ENCODE measurements around the gene TEX26. TPM values are rescaled to one million over a fixed set of nuclear protein-coding genes. Genes with fewer than 3 reads are reported as not detected.

TEX26 gene
- total RNA-seq, 4 donors from 2014 or later = not detected

DNA sequence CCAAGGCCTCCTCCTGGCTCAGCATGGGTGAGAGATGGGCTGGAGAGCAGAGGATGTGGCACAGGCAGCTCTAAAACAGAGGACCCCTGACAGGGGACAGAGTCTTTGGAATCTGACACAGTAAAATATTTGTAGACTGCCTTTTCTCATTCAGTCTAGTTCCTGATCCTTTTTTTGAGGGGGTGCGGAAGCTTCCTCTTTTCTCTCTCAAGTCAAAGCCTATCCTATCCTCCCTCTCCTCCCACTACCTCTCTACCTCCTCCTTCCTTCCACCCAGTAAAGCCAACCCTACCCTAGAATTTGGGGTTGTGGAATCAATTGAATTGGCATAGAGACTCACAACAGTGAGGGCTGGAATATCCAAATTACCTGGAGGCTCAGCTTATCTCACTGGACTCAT lies 82.0 kb downstream of the TEX26 start:
- H3K36me3 ChIP-seq = no peaks in the 10 kb centered on the region
- H3K27ac ChIP-seq = no peak overlapping the region
- intact Hi-C loops (cut with DNase I) = no loop called here
- H3K4me3 ChIP-seq = no peak overlapping the region
- H3K4me1 ChIP-seq = no peaks in the 10 kb centered on the region
- TF ChIP-seq, protein P1, sequence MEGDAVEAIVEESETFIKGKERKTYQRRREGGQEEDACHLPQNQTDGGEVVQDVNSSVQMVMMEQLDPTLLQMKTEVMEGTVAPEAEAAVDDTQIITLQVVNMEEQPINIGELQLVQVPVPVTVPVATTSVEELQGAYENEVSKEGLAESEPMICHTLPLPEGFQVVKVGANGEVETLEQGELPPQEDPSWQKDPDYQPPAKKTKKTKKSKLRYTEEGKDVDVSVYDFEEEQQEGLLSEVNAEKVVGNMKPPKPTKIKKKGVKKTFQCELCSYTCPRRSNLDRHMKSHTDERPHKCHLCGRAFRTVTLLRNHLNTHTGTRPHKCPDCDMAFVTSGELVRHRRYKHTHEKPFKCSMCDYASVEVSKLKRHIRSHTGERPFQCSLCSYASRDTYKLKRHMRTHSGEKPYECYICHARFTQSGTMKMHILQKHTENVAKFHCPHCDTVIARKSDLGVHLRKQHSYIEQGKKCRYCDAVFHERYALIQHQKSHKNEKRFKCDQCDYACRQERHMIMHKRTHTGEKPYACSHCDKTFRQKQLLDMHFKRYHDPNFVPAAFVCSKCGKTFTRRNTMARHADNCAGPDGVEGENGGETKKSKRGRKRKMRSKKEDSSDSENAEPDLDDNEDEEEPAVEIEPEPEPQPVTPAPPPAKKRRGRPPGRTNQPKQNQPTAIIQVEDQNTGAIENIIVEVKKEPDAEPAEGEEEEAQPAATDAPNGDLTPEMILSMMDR (IDR thresholded peaks at IDR 0.05) = no peak
- no peak for TF ChIP-seq POLR2A (IDR thresholded peaks at IDR 0.05)
- WGBS, 2 donors = 92 to 100% methylated on average over 1 of the region's 1 CpG
- no peaks in the 10 kb centered on the region for H3K27me3 ChIP-seq
- DNase-seq = no peak
- H3K9me3 ChIP-seq = no peaks in the 10 kb centered on the region

DNA sequence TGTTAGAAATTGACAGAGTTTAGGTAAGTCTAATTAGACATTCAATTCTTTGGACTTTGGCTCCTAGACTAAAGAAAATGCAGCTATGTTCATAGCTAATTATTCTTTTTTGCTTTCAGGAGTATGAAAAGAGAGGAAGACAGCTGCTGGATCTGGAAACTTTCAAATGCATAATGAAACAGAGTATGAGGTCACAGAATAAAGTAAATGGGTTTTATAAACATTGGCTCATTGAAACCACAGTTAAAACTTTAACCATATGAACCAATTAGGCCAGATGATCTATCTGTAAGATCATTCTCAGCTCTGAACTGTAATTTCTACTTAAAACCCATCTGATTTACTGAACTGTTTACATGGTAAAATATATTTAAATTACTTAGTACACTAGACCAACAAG lies 82.7 kb downstream of the TEX26 start:
- no peaks in the 10 kb centered on the region for H3K36me3 ChIP-seq
- TF ChIP-seq, protein P1 (IDR thresholded peaks at IDR 0.05) = no peak
- TF ChIP-seq POLR2A (IDR thresholded peaks at IDR 0.05) = no peak
- intact Hi-C loops (cut with DNase I) = no loop called here
- H3K4me3 ChIP-seq = no peak overlapping the region
- H3K27ac ChIP-seq = no peak overlapping the region
- no peaks in the 10 kb centered on the region for H3K9me3 ChIP-seq
- no peak for DNase-seq
- no peaks in the 10 kb centered on the region for H3K4me1 ChIP-seq
- H3K27me3 ChIP-seq = no peaks in the 10 kb centered on the region

DNA sequence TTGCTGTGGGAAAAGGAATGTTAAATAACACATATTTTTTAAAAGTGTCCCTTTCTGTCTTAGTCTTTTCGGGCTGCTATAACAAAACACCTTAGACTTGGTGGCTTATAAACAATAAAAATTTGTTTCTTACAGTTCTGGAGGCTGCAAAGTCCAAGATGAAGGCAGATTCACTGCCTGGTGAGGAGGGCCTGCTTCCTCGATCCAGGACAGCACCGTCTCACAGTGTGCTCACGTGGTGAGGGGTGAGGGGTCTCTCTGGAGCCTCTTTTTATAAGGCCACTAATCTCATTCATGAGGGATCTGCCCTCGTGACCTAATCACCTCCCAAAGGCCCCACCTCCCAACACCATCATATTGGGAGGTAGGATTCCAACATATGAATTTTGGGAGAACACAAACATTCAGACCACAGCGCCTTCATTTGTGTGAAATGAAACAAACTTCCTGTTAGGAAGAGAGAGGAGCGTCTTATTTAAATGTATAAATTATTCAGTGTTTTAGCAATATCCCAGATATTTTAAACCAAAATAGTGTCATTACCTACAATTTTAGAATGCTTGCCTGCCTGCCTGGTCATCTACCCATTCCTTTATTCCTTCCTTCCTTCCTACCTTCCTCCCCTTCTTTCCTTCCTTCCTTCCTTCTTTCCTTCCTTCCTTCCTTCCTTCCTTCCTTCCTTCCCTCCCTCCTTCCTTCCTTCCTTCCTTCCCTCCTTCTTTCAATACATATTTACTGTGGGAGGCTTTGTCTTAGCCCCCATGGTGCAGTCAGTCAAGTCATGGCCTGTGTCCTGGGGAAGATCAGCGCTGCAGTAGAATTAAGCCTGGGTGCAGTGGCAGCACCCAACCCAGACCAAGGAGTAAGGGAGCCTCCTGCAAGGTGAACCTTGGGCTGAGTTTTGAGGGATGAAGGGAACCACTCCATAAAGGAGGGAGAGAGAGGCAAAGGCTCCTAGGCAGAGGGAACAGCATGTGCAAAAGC lies 84.2 kb downstream of the TEX26 start:
- TF ChIP-seq POLR2A (IDR thresholded peaks at IDR 0.05) = no peak
- H3K4me1 ChIP-seq = no peaks in the 10 kb centered on the region
- intact Hi-C loops (cut with DNase I) = no loop called here
- H3K4me3 ChIP-seq = no peak overlapping the region
- H3K27ac ChIP-seq = no peak overlapping the region
- no peaks in the 10 kb centered on the region for H3K36me3 ChIP-seq
- H3K9me3 ChIP-seq = no peaks in the 10 kb centered on the region
- peaks cover 0 to 3% (median 0%) of the 10 kb centered on the region in 4 donors for H3K27me3 ChIP-seq
- no peak for DNase-seq
- 78 to 86% methylated on average over 7 to 8 of the region's 8 CpGs for WGBS, 2 donors

DNA sequence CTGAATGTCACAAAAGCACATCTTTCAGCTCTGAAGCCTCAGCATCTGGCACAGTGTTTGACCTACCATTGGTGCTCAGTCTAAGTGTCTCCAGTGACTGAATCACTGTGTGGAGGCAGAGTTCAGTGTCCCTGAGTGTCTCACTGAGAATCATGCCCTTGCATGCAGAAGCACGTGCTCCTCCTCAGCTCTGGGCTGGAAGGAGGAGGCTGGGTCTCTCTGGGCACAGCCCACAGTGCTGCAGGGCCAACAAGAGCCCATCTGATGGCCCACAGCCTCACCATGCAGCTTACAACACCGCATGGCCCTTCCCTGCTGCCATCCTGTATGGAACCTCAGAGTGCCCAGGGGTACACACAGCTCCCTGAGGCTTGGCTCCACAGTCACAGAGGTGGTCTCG lies 86.1 kb downstream of the TEX26 start:
- Histone ChIP-seq H3K9me3 (no peaks in the 10 kb centered on the region), H3K27ac (no peak overlapping the region), H3K27me3 (peaks cover 0 to 10% (median 0%) of the 10 kb centered on the region in 4 donors), H3K4me3 (no peak overlapping the region), H3K36me3 (no peaks in the 10 kb centered on the region), H3K4me1 (no peaks in the 10 kb centered on the region)
- TF ChIP-seq, protein P1 (IDR thresholded peaks at IDR 0.05) = no peak
- TF ChIP-seq POLR2A (IDR thresholded peaks at IDR 0.05) = no peak
- intact Hi-C loops (cut with DNase I) = no loop called here
- WGBS, 2 donors = 62 to 85% methylated on average over 2 to 3 of the region's 3 CpGs
- no peak for DNase-seq

DNA sequence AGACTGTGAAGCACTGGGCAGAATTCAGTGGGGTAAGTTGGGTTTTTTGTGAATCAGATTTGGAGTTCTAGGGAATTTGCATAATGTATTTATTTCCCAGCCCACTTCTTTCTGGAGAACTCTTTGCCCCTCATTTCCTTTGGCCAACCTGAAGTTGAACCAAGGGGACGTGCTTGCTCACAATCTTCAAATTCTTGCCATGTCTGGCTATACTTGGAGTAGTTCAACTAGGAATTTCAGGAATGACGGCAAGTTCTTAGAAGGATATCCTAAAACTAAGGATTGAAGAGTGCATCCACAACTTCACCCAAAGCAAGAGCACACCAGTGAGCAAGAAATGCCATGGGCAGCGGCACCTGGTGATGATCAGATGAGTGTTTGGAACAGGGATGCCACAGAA lies 88.5 kb downstream of the TEX26 start:
- no peak overlapping the region for H3K4me3 ChIP-seq
- no peaks in the 10 kb centered on the region for H3K36me3 ChIP-seq
- peaks cover 0 to 10% (median 0%) of the 10 kb centered on the region in 4 donors for H3K27me3 ChIP-seq
- H3K4me1 ChIP-seq = no peaks in the 10 kb centered on the region
- DNase-seq = no peak
- intact Hi-C loops (cut with DNase I) = no loop called here
- 63 to 69% methylated on average over 3 of the region's 3 CpGs for WGBS, 2 donors
- no peaks in the 10 kb centered on the region for H3K9me3 ChIP-seq
- H3K27ac ChIP-seq = no peak overlapping the region
- no peak for TF ChIP-seq POLR2A (IDR thresholded peaks at IDR 0.05)
- TF ChIP-seq, protein P1 (IDR thresholded peaks at IDR 0.05) = no peak
